BJ (cell line): Measurements from ENCODE around the gene AXIN1. TPM values are rescaled to one million over a fixed set of nuclear protein-coding genes. Genes with fewer than 3 reads are reported as not detected.

Experiments
- CTCF ChIA-PET: fragments of 350-600 bp; formaldehyde crosslinking; extraction: SDS; loops from one replicate; lab custom pipeline; 2021; ENCODE audit warnings: antibody characterized with exemption, inconsistent platforms; lab: Yijun Ruan, JAX
- POLR2A ChIA-PET: fragments of 300-600 bp; sonication (Branson Sonifier 250); formaldehyde crosslinking; extraction: SDS; loops from one replicate; lab custom pipeline; 2021; ENCODE audit warnings: antibody characterized with exemption; lab: Charles Lee
- DNase-seq: peaks from one replicate; pipeline ENCODE4 v3.0.0-alpha.2; 2011; ENCODE audit warnings: low read depth
- H3K27me3 ChIP-seq: 2 replicates; pipeline ENCODE4 v1.6.0; 2011; ENCODE audit warnings: low read length; ENCODE audit not compliant: control insufficient read depth, insufficient read depth
- H3K36me3 ChIP-seq: 2 replicates; pipeline ENCODE4 v1.5.1; 2011; ENCODE audit warnings: low read length; ENCODE audit not compliant: control insufficient read depth, insufficient read depth
- H3K4me3 ChIP-seq: 2 replicates; pipeline ENCODE4 v1.5.1; 2011; ENCODE audit warnings: low read depth, mild to moderate bottlenecking, control low read depth, low read length
- CTCF ChIP-seq: IDR thresholded peaks from 2 replicates; pipeline ENCODE4 v1.5.1; 2011; ENCODE audit warnings: low read depth, mild to moderate bottlenecking, control low read depth, inconsistent platforms, low read length, moderate library complexity; ENCODE audit not compliant: insufficient read depth
- polyA plus RNA-seq: library from polyadenylated mRNA; depleted of rRNA; stranded (reverse); fragments of >200 nt; gene quantifications from 2 replicates; pipeline ENCODE4 v1.2.3, GENCODE V29; 2011

Gene AXIN1
- polyA plus RNA-seq, 1 experiment = 4.3 TPM

DNA sequence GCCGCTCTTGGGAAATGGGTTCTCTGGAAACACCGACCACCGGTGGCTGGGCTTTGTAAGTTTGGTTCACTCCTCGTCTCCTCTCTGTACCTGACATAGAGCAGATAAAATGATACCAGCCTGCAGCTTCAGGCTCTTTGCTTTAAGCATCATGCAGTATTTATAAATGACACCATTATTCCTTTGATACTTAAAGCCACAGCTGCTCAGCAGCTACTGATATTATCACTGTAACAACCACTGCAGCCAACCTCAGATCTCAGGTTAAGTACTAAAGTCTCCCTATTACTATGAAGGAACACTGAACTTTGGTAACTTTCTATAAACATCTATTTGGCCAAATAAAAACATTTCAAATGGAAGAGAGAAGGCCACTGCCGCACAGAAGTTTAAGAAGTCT, 34.9 kb downstream of the AXIN1 start:
- peaks cover 26% of the 10 kb centered on the region for H3K36me3 ChIP-seq
- no peak overlapping the region for H3K4me3 ChIP-seq
- no peak for DNase-seq
- TF ChIP-seq CTCF = no peak
- ChIA-PET POLR2A (no interaction called here), CTCF (no interaction called here)
- no peaks in the 10 kb centered on the region for H3K27me3 ChIP-seq

- ChIA-PET CTCF (no interaction called here), POLR2A (no interaction called here)
- Histone ChIP-seq H3K4me3 (no peak overlapping the region), H3K36me3 (peaks cover 27% of the 10 kb centered on the region), H3K27me3 (no peaks in the 10 kb centered on the region)
- DNase-seq = no peak
- no peak for TF ChIP-seq CTCF
Observed at GRCh38 chr16:316741-317464, 35.6 kb downstream of the AXIN1 start.

DNA sequence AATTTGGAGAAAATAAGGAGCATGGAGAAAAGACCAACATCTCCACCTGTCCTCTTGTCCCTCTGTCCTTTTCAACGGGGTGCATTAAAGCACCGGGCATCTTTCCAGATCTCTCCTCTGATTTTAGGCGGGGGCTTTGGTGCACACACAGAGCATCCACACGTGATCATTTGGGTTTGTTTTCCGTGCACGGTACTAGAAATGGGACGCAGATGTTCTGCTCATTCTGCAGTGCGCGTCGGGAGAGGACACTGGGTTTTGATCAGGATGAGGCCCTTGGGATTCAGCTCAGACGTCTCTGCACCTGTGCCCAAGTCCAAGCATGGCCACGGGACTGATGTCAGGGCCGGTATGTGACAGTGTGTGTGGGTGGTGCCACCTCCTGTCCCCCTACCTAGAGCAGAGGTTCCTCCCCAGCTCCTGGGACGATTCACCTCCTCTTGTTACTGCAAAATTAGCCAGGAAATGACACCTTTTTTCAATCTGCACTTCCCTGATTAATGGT, 37.7 kb downstream of the AXIN1 start:
- Histone ChIP-seq H3K36me3 (peaks cover 29% of the 10 kb centered on the region), H3K4me3 (no peak overlapping the region), H3K27me3 (no peaks in the 10 kb centered on the region)
- ChIA-PET POLR2A (no interaction called here), CTCF (interaction anchor here (0.9 kb wide), 1 partner anchor 47 kb away, joined by 3 read pairs; no protein-coding TSS in a partner anchor)
- TF ChIP-seq CTCF = no peak
- DNase-seq = no peak

DNA sequence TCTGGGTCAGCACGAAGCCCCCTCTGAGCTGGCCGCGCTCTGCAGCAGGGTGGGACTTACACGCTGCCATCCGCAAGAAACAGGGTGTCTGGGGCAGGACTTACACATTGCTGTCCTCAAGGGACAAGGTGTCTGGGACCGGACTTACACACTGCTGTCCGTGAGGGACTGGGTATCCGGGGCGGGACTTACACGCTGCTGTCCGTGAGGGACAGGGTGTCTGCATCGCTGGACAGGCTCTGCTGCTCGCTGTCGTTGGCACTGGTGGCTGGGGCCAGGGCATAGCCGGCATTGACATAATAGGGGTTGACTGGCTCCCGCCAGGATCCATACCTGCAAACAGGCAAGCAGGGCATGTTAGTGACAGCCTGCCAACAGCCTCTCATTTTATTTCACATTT, 38.2 kb downstream of the AXIN1 start:
- CTCF ChIA-PET = interaction anchor here (0.9 kb wide), 1 partner anchor 47 kb away, joined by 3 read pairs; no protein-coding TSS in a partner anchor
- DNase-seq = no peak
- no peaks in the 10 kb centered on the region for H3K27me3 ChIP-seq
- H3K36me3 ChIP-seq = peaks cover 30% of the 10 kb centered on the region
- POLR2A ChIA-PET = no interaction called here
- H3K4me3 ChIP-seq = no peak overlapping the region
- TF ChIP-seq CTCF = no peak

GRCh38 chr16:311725-312124, 40.8 kb downstream of the AXIN1 start:
- no peak for TF ChIP-seq CTCF
- no peak overlapping the region for H3K4me3 ChIP-seq
- no peaks in the 10 kb centered on the region for H3K27me3 ChIP-seq
- H3K36me3 ChIP-seq = peaks cover 34% of the 10 kb centered on the region
- POLR2A ChIA-PET = no interaction called here
- CTCF ChIA-PET = no interaction called here
- DNase-seq = no peak
